Spleen (tissue), 11 donors: ENCODE data around the gene MARCHF9. TPM values are rescaled to one million over a fixed set of nuclear protein-coding genes. Genes with fewer than 3 reads are reported as not detected.

Experiments
- DNase-seq: peaks from one replicate; pipeline ENCODE4 v3.0.0-alpha.2; 2020
- H3K27ac ChIP-seq, 8 donors: fragments of 200-600 bp; sonication (generic) in 7 of 8; 1 replicate in 4 of 8; 2 replicates in 4 of 8; pipeline versions ENCODE4 v1.5.0 to v1.8.0; 2016 to 2021; ENCODE audit warnings: inconsistent platforms in 4 of 8, mild to moderate bottlenecking in 4 of 8, moderate library complexity in 1 of 8
- H3K27me3 ChIP-seq, 7 donors: fragments of 200-600 bp; sonication (generic) in 6 of 7; replicated peaks in 1 of 7; 1 replicate in 4 of 7; 2 replicates in 3 of 7; pipeline versions ENCODE4 v1.5.0 to v1.8.0; 2016 to 2021; ENCODE audit warnings: inconsistent platforms in 3 of 7, mild to moderate bottlenecking in 1 of 7
- H3K36me3 ChIP-seq, 6 donors: fragments of 200-600 bp; sonication (generic) in 5 of 6; 1 replicate in 4 of 6; 2 replicates in 2 of 6; pipeline versions ENCODE4 v1.5.0 to v1.8.0; 2016 to 2021; ENCODE audit warnings: inconsistent platforms in 2 of 6
- H3K4me1 ChIP-seq, 6 donors: fragments of 200-600 bp; sonication (generic) in 5 of 6; 1 replicate in 3 of 6; 2 replicates in 3 of 6; pipeline versions ENCODE4 v1.5.0 to v1.8.0; 2016 to 2021; ENCODE audit warnings: inconsistent platforms in 3 of 6
- H3K4me3 ChIP-seq, 8 donors: fragments of 200-600 bp; sonication (generic) in 7 of 8; 1 replicate in 4 of 8; 2 replicates in 4 of 8; pipeline versions ENCODE4 v1.5.0 to v1.8.0; 2016 to 2021; ENCODE audit warnings: inconsistent platforms in 4 of 8, mild to moderate bottlenecking in 4 of 8, moderate library complexity in 2 of 8
- H3K9me3 ChIP-seq, 8 donors: fragments of 200-600 bp; sonication (generic) in 7 of 8; 1 replicate in 4 of 8; 2 replicates in 4 of 8; pipeline versions ENCODE4 v1.5.0 to v1.8.0; 2016 to 2021; ENCODE audit warnings: inconsistent platforms in 4 of 8
- POLR2A ChIP-seq, 3 donors: fragments of 450-650 bp; IDR thresholded peaks; one replicate each; pipeline ENCODE4 v1.5.1; 2017; ENCODE audit warnings: antibody characterized with exemption in 3 of 3, mild to moderate bottlenecking in 1 of 3
- POLR2AphosphoS5 ChIP-seq, 3 donors: sonication (generic); formaldehyde crosslinking; IDR thresholded peaks; one replicate each; pipeline ENCODE4 v1.5.1; 2017; ENCODE audit warnings: antibody characterized with exemption in 3 of 3
- WGBS, 5 donors: extraction: QIAGEN DNeasy Blood & Tissue Kit in 3 of 5; methylation state at CpG; one replicate each; pipeline versions ENCODE4 v1.1.5 to v1.1.7; 2013 to 2018; 5-methylcytosine and 5-hydroxymethylcytosine counted together
- intact Hi-C: fragments of 100-400 bp; cut with DNase I; formaldehyde crosslinking; loops from one replicate; pipeline ENCODE4 v1.15.0; 2023; ENCODE audit warnings: low total_unique reads
- polyA plus RNA-seq, 3 donors: library from polyadenylated mRNA; stranded (reverse); fragments of 200-250 nt; gene quantifications; one replicate each; pipeline ENCODE4 v1.2.1, GENCODE V29; 2013
- total RNA-seq, 7 donors: library from RNA; depleted of rRNA in 3 of 7; stranded (reverse); fragments of >200 nt in 3 of 7; fragmentation: NEBNext Ultra II Directional in 4 of 7; extraction: Animal tissue kit (Norgen Biotek cat#: 25700) in 4 of 7; gene quantifications; one replicate each; pipeline versions ENCODE4 v1.1.0 to v1.2.1, GENCODE V29; 2016 to 2021
- TF ChIP-seq, protein P1 (sequence below), 11 experiments: fragments of 200-600 bp in 7 of 11; fragments of 450-650 bp in 4 of 11; sonication (generic) in 4 of 11; IDR thresholded peaks in 8 of 11; conservative IDR thresholded peaks in 3 of 11; 1 replicate in 7 of 11; 2 replicates in 4 of 11; pipeline versions ENCODE4 v1.4.0 to v1.8.0; 2016 to 2021; ENCODE audit warnings: antibody characterized with exemption in 11 of 11, inconsistent platforms in 4 of 11, mild to moderate bottlenecking in 1 of 11
- donor health status: healthy with polysubstance abuse.
- donor health status: DM: no; HTN: no; CAD: no; lungs with moderate emphysema.
- donor health status: DM: no; HTN: no; CAD: no.
- donor health status: Bipolar disorder and iron deficiency.
- donor health status: healthy.
- donor health status: DM: no; HTN: no; CAD: no.
- donor health status: DM: yes; HTN: yes; CAD: no.

Gene MARCHF9
- total and polyA plus RNA-seq, 10 donors = 17.2 to 49.0 (median 27.1) TPM

GRCh38 chr12:57763881-57764661 is 9.2 kb downstream of the MARCHF9 start:
- Histone ChIP-seq H3K4me1 (peaks cover 21 to 42% (median 29%) of the 10 kb centered on the region in 6 donors), H3K27ac (no peak overlapping the region), H3K36me3 (peaks cover 0 to 12% (median 4%) of the 10 kb centered on the region in 6 donors), H3K27me3 (peaks cover 7 to 45% (median 36%) of the 10 kb centered on the region in 7 donors), H3K9me3 (no peaks in the 10 kb centered on the region), H3K4me3 (peak overlapping the region in 1 of 8 donors; percentile 76)
- WGBS, 5 donors = 73 to 83% (median 78%) methylated on average over 6 of the region's 6 CpGs
- DNase-seq = no peak
- intact Hi-C loops = no loop called here
- TF ChIP-seq POLR2A (IDR thresholded peaks at IDR 0.05) = no peak
- TF ChIP-seq, protein P1, sequence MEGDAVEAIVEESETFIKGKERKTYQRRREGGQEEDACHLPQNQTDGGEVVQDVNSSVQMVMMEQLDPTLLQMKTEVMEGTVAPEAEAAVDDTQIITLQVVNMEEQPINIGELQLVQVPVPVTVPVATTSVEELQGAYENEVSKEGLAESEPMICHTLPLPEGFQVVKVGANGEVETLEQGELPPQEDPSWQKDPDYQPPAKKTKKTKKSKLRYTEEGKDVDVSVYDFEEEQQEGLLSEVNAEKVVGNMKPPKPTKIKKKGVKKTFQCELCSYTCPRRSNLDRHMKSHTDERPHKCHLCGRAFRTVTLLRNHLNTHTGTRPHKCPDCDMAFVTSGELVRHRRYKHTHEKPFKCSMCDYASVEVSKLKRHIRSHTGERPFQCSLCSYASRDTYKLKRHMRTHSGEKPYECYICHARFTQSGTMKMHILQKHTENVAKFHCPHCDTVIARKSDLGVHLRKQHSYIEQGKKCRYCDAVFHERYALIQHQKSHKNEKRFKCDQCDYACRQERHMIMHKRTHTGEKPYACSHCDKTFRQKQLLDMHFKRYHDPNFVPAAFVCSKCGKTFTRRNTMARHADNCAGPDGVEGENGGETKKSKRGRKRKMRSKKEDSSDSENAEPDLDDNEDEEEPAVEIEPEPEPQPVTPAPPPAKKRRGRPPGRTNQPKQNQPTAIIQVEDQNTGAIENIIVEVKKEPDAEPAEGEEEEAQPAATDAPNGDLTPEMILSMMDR (IDR thresholded peaks at IDR 0.05 in 8 of 11, conservative IDR thresholded peaks at IDR 0.05 in 3 of 11) = no peak
- no peak for TF ChIP-seq POLR2AphosphoS5 (IDR thresholded peaks at IDR 0.05)

GRCh38 chr12:57764662-57765002 is 9.7 kb downstream of the MARCHF9 start:
- Histone ChIP-seq H3K27me3 (peaks cover 7 to 45% (median 36%) of the 10 kb centered on the region in 7 donors), H3K9me3 (no peaks in the 10 kb centered on the region), H3K36me3 (peaks cover 0 to 15% (median 1%) of the 10 kb centered on the region in 6 donors), H3K4me3 (peak overlapping the region in 7 of 8 donors; percentile 45 to 76 (median 52)), H3K27ac (no peak overlapping the region), H3K4me1 (peaks cover 21 to 37% (median 29%) of the 10 kb centered on the region in 6 donors)
- intact Hi-C loops = no loop called here
- TF ChIP-seq POLR2A (IDR thresholded peaks at IDR 0.05) (no peak), POLR2AphosphoS5 (IDR thresholded peaks at IDR 0.05) (no peak)
- TF ChIP-seq, protein P1 (IDR thresholded peaks at IDR 0.05 in 8 of 11, conservative IDR thresholded peaks at IDR 0.05 in 3 of 11) = no peak
- no peak for DNase-seq
- WGBS, 5 donors = 15 to 22% (median 20%) methylated on average over 15 to 17 of the region's 17 CpGs

GRCh38 chr12:57765003-57765697 is 10.2 kb downstream of the MARCHF9 start:
- H3K4me1 ChIP-seq = peaks cover 21 to 36% (median 29%) of the 10 kb centered on the region in 6 donors
- peaks cover 7 to 45% (median 36%) of the 10 kb centered on the region in 7 donors for H3K27me3 ChIP-seq
- H3K4me3 ChIP-seq = peak overlapping the region; percentile 12 to 76 (median 50)
- H3K36me3 ChIP-seq = peaks cover 0 to 20% (median 1%) of the 10 kb centered on the region in 6 donors
- intact Hi-C loops = no loop called here
- TF ChIP-seq, protein P1 (IDR thresholded peaks at IDR 0.05 in 8 of 11, conservative IDR thresholded peaks at IDR 0.05 in 3 of 11) = peak in 4 of 11 experiments; percentile 25 to 49 (median 47)
- TF ChIP-seq POLR2AphosphoS5 (IDR thresholded peaks at IDR 0.05) (peak in 1 of 3 donors; percentile 54), POLR2A (IDR thresholded peaks at IDR 0.05) (no peak)
- DNase-seq = peak; percentile 88
- WGBS, 5 donors = 1 to 2% (median 1%) methylated on average over 49 to 60 of the region's 60 CpGs
- no peak overlapping the region for H3K27ac ChIP-seq
- H3K9me3 ChIP-seq = no peaks in the 10 kb centered on the region
